MM.1S (cell line): Measurements from ENCODE around the gene HGD.

ENCODE experiments used
- CTCF ChIP-seq: fragments of 300-600 bp; sonication (generic); IDR thresholded peaks from 2 replicates; pipeline ENCODE4 v1.5.1; 2016; ENCODE audit warnings: antibody characterized with exemption, low read length, mixed read lengths
- EZH2 ChIP-seq: fragments of 300-600 bp; sonication (generic); optimal IDR thresholded peaks from 2 replicates; pipeline ENCODE3; 2017; ENCODE audit warnings: low read depth, mild to moderate bottlenecking, antibody characterized with exemption, low read length, mixed read lengths

- no peak for TF ChIP-seq CTCF
- no peak for TF ChIP-seq EZH2
These were observed 26.4 kb upstream of the HGD start for GRCh38 chr3:120708408-120708807.
